EL (cell line): ENCODE data around the gene SV2B.
"Not testable (repeated sequence)": the region's sequence is repeated elsewhere in the genome, so short reads cannot be mapped to it uniquely, and the experiment has no call there.

Experiments
- DNase-seq: peaks from one replicate; pipeline ENCODE4 v3.0.0-alpha.2; 2016

The SV2B gene

GRCh38 chr15:91319371-91320059, 219.5 kb downstream of the SV2B start:
- DNase-seq: no peak

GRCh38 chr15:91320101-91320500, 220.0 kb downstream of the SV2B start:
- DNase-seq: no peak

DNA sequence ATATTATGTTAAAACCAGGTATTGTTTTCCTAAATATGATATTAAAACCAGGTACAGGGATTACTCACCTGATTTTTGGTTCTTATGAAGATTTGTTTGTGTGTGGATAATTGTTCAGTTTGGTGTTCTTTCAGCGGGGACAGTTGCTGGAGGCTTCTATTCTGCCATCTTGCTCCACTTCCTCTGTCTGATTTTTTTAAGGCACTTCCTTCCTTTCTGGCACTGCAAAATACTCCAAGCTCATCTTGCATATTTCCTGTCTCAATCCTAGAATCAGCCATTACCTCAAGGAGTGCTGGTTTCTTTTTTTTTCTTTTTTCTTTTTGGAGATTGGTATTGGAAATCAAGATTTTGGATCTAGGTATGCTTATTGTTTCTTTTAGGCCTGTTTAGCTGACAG, 229.9 kb downstream of the SV2B start:
- no peak for DNase-seq

GRCh38 chr15:91331581-91331980, 231.5 kb downstream of the SV2B start:
- no peak for DNase-seq

DNA sequence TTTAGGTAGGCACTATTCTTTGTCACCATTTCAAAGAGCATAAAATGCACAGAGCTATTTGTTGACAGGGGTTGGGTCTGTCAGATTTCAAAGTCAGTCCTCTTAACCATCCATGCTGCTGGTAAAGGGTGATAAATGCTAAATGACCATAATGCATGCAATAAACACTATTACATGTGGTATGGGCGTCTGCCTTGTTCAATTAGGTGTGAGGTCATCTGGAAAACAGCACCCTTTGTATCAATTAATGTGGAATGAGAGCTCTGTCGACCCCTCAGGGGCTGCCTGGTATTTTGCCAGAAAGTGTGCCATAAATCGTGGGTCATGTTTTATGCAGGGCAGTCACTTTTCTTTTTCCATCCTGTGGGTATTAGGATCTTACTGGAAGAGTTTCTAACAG, 235.6 kb downstream of the SV2B start:
- DNase-seq: no peak

DNA sequence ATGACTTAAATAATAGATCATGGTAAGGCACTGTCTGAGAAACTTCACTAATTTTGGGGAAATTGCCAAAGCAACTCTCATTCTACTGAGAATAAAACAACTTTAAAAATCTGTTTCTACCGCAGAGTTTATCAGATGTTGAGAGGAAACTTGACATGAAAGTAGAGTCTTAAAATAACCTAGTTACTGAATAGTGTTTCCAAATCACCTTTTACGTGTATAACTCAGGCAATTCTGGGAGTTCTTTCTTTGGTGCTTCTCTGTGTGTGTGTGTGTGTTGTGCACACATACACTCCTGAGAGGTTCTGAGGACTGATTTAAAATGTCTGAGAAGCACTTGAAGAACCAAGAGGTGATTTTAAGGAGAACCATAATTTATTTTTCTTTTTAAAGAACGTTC, 236.6 kb downstream of the SV2B start:
- no peak for DNase-seq

GRCh38 chr15:91338766-91339165, 238.7 kb downstream of the SV2B start:
- DNase-seq: peak; percentile 3

DNA sequence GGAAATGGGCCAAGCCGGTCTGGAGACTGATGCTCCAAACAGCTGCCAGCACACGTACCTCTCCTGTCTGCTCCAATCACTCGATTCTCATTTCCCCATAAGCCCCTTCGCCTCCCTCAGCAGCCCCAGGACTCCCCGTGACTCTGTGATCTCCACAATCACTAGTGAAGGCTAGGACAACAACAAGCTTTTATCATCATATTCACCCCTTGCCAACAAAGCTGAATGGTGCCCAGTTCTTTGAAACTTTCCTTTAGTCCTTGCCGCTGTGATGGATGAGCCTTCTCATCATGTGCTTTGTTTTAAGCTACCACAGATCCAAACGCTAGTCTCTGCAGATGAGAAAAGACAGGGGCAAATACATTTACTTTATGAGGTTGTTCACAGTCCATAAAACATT, 242.0 kb downstream of the SV2B start:
- no peak for DNase-seq

DNA sequence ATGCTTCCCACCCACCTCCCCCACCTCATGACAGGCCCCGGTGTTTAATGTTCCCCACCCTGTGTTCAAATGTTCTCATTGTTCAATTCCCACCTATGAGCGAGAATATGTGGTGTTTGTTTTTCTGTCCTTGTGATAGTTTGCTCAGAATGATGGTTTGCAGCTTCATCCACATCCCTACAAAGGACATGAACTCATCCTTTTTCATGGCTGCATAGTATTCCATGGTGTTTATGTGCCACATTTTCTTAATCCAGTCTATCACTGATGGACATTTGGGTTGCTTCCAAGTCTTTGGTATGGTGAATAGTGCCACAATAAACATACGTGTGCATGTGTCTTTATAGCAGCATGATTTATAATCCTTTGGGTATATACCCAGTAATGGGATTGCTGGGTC, 244.9 kb downstream of the SV2B start:
- DNase-seq: not testable (repeated sequence)

DNA sequence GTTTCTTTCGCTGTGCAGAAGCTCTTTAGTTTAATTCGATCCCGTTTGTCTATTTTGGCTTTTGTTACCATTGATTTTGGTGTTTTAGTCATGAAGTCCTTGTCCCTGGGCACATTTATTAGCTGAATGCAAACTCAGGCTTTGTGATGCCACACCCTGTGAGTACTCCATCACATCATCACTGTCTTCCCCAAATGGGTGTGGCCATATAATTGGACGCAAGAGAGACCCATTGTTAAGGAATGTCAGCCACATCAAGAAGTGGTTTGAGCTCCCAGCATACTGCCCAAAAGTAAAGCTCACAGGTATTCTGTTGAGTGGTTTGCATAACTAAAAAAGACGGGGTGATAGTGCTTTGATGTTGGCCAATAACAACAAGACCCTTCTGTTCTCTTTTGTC, 245.7 kb downstream of the SV2B start:
- no peak for DNase-seq

DNA sequence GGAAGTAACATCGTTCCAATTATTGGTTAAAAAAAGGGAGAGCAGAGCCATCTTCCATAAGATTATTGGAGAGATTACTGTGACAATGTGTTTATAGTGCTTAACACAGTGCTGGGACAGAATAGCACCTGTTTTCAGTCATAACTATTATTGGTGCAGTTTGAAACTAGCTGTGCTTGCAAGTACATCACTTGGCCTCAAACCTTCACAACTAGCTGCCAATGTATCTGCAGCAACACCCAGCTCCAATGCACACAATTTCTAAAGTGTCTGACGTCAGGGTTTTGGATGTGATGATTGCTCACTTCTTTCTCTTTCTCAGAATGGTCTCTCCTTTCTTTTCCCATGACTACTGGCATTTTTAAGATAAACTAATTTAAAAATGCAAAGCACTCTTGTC, 246.2 kb downstream of the SV2B start:
- DNase-seq: no peak

DNA sequence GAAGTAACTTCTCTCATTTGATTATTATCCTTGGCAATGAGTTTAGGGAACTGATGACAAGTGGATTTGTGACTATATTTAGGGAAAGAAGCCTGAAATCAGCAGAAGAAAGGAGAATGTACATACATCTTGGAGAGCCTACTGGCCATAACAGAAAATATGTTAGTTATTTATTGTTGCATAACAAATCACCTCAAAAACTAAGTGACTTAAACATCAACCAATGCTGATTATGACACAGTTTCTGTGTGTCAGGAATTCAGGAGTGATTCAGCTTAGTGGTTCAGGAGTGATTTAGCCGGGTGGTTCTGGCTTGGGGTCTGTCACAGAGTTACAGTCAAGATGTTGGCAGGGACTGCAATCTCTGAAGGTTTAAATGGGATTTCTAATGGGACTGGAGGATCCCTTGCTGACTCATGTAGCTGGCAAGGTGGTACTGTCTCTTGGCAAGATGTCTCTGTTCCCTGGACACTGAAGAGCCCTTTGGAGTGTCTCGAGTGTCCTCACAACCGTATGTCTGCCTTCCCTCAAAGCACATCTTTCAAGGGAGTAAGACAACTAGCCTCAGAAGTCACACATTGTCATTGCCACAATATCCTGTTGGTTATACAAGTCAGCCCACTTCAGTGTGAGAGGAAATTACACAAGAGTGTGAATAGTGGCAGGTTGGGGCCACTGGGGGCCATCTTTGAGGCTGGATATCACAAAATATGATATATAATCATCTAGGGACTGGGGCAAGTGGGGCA, 248.9 kb downstream of the SV2B start:
- DNase-seq: peak; percentile 1
